MCF 10A (cell line): ENCODE data around the gene SNX10. TPM values are rescaled to one million over a fixed set of nuclear protein-coding genes. Genes with fewer than 3 reads are reported as not detected.

Source experiments
- BruUV-seq: library from RNA; stranded (reverse); fragments of 400-500 nt; replicated peaks from 2 replicates; lab custom pipeline; 2021; lab: Mats Ljungman, UMichigan
- CTCF ChIA-PET: fragments of 300-600 bp; sonication (Branson Sonifier 250); formaldehyde crosslinking; extraction: SDS; loops from one replicate; lab custom pipeline; 2021; ENCODE audit warnings: antibody characterized with exemption, inconsistent platforms; lab: Yijun Ruan, JAX
- POLR2A ChIA-PET: fragments of 300-600, 350-650 bp; sonication (Branson Sonifier 250); formaldehyde crosslinking; extraction: SDS; loops from one replicate; lab custom pipeline; 2020; ENCODE audit warnings: antibody characterized with exemption, inconsistent platforms; lab: Yijun Ruan, JAX
- DNase-seq: peaks from one replicate; pipeline ENCODE4 v3.0.0-alpha.2; 2018; ENCODE audit not compliant: unreplicated experiment
- H3K27ac Mint-ChIP-seq: one replicate; pipeline ENCODE4 v1.8.0; 2022; ENCODE audit warnings: mild to moderate bottlenecking, low read depth, mixed read lengths; ENCODE audit not compliant: unreplicated experiment
- H3K27me3 Mint-ChIP-seq: one replicate; pipeline ENCODE4 v1.8.0; 2022; ENCODE audit warnings: mixed read lengths; ENCODE audit not compliant: insufficient read depth, unreplicated experiment
- H3K36me3 Mint-ChIP-seq: one replicate; pipeline ENCODE4 v1.8.0; 2022; ENCODE audit warnings: mild to moderate bottlenecking, moderate library complexity, mixed read lengths; ENCODE audit not compliant: insufficient read depth, unreplicated experiment
- H3K4me1 Mint-ChIP-seq: one replicate; pipeline ENCODE4 v1.8.0; 2022; ENCODE audit warnings: mixed read lengths; ENCODE audit not compliant: insufficient read depth, unreplicated experiment
- H3K4me3 Mint-ChIP-seq: one replicate; pipeline ENCODE4 v1.8.0; 2022; ENCODE audit warnings: mild to moderate bottlenecking, moderate library complexity, mixed read lengths; ENCODE audit not compliant: unreplicated experiment
- H3K9me3 Mint-ChIP-seq: one replicate; pipeline ENCODE4 v1.8.0; 2022; ENCODE audit warnings: mixed read lengths; ENCODE audit not compliant: unreplicated experiment
- intact Hi-C: fragments of 100-400 bp; cut with micrococcal nuclease; formaldehyde crosslinking; loops from 2 replicates; pipeline ENCODE4 v1.14.1; 2022
- total RNA-seq: library from RNA; stranded (reverse); gene quantifications from 2 replicates; pipeline ENCODE4 v1.2.3, GENCODE V29; 2022
- TF ChIP-seq, protein P1 (sequence below): fragments of 200-600 bp; IDR thresholded peaks from one replicate; pipeline ENCODE4 v1.8.0; 2022; ENCODE audit warnings: antibody characterized with exemption, mild to moderate bottlenecking; ENCODE audit not compliant: unreplicated experiment

The SNX10 gene
- total RNA-seq, 1 experiment from 2014 or later: 7.1 TPM

- Mint-ChIP-seq H3K27me3 (no peaks in the 10 kb centered on the region), H3K27ac (no peak overlapping the region), H3K9me3 (no peaks in the 10 kb centered on the region), H3K36me3 (no peaks in the 10 kb centered on the region), H3K4me3 (no peak overlapping the region), H3K4me1 (no peaks in the 10 kb centered on the region)
- intact Hi-C loops: no loop called here
- TF ChIP-seq, protein P1, sequence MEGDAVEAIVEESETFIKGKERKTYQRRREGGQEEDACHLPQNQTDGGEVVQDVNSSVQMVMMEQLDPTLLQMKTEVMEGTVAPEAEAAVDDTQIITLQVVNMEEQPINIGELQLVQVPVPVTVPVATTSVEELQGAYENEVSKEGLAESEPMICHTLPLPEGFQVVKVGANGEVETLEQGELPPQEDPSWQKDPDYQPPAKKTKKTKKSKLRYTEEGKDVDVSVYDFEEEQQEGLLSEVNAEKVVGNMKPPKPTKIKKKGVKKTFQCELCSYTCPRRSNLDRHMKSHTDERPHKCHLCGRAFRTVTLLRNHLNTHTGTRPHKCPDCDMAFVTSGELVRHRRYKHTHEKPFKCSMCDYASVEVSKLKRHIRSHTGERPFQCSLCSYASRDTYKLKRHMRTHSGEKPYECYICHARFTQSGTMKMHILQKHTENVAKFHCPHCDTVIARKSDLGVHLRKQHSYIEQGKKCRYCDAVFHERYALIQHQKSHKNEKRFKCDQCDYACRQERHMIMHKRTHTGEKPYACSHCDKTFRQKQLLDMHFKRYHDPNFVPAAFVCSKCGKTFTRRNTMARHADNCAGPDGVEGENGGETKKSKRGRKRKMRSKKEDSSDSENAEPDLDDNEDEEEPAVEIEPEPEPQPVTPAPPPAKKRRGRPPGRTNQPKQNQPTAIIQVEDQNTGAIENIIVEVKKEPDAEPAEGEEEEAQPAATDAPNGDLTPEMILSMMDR: no peak
- CTCF ChIA-PET: no interaction called here
- POLR2A ChIA-PET: no interaction called here
- BruUV-seq: no TSS peak
- no peak for DNase-seq
Measured at GRCh38 chr7:26331789-26332188, 40.1 kb downstream of the SNX10 start.

GRCh38 chr7:26332698-26333097 lies 41.0 kb downstream of the SNX10 start:
- H3K27me3 Mint-ChIP-seq: no peaks in the 10 kb centered on the region
- no peak overlapping the region for H3K27ac Mint-ChIP-seq
- intact Hi-C loops: no loop called here
- no peak for DNase-seq
- no peaks in the 10 kb centered on the region for H3K9me3 Mint-ChIP-seq
- H3K4me3 Mint-ChIP-seq: no peak overlapping the region
- ChIA-PET CTCF (interaction anchor here (0.6 to 0.9 kb wide), 2 partner anchors 33 to 940 kb away, joined by 3 read pairs; no protein-coding TSS in a partner anchor), POLR2A (no interaction called here)
- H3K36me3 Mint-ChIP-seq: no peaks in the 10 kb centered on the region
- TF ChIP-seq, protein P1: no peak
- no peaks in the 10 kb centered on the region for H3K4me1 Mint-ChIP-seq
- no TSS peak for BruUV-seq

GRCh38 chr7:26334166-26334859 lies 42.7 kb downstream of the SNX10 start:
- BruUV-seq: no TSS peak
- H3K4me1 Mint-ChIP-seq: no peaks in the 10 kb centered on the region
- CTCF ChIA-PET: no interaction called here
- POLR2A ChIA-PET: interaction anchor here (0.6 kb wide), 1 partner anchor 1195 kb away, joined by 4 read pairs; no protein-coding TSS in a partner anchor
- DNase-seq: no peak
- H3K27me3 Mint-ChIP-seq: no peaks in the 10 kb centered on the region
- TF ChIP-seq, protein P1: no peak
- no peaks in the 10 kb centered on the region for H3K36me3 Mint-ChIP-seq
- no peaks in the 10 kb centered on the region for H3K9me3 Mint-ChIP-seq
- no peak overlapping the region for H3K27ac Mint-ChIP-seq
- no peak overlapping the region for H3K4me3 Mint-ChIP-seq
- intact Hi-C loops: no loop called here

DNA sequence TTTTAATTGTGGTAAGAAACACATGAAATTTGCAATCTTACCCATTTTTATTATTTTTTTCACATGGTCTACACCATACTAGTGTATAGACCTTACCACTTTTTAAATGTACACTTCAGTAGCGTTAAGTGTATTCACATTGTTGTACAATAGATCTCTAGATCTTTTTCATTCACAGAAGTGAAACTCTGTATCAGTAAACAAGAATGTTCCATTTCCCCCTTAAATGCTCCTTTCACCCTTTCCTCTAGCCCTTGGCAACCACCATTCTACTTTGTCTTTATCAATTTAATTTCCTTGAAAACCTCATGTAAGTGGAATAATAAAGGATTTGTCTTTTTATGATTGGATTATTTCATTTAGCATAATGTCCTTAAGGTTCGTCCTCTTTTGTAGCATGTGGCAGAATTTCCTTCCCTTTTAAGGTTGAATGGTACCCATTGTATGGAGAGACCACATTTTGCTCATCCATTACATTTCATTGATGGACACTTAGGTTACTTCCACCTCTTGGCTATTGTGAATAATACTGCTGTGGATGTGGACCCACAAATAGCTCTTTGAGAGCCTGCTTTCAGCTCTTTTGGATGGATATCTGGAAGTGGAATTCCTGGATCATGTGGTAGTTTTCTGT lies 45.7 kb downstream of the SNX10 start:
- Mint-ChIP-seq H3K36me3 (no peaks in the 10 kb centered on the region), H3K27me3 (no peaks in the 10 kb centered on the region), H3K4me1 (no peaks in the 10 kb centered on the region), H3K9me3 (no peaks in the 10 kb centered on the region), H3K27ac (no peak overlapping the region), H3K4me3 (no peak overlapping the region)
- ChIA-PET POLR2A (interaction anchor here (0.7 kb wide), 1 partner anchor 64 kb away, joined by 4 read pairs; no protein-coding TSS in a partner anchor), CTCF (no interaction called here)
- TF ChIP-seq, protein P1: no peak
- BruUV-seq: no TSS peak
- DNase-seq: no peak
- intact Hi-C loops: no loop called here
